Middle frontal gyrus (tissue), 1 donor: Measurements from ENCODE around the gene SORCS2.

ENCODE experiments used
- DNase-seq: peaks from one replicate; pipeline ENCODE4 v3.0.0-alpha.2; 2015; ENCODE audit warnings: low spot score; ENCODE audit errors: extremely low spot score

Gene SORCS2

GRCh38 chr4:7465017-7465416, 272.7 kb downstream of the SORCS2 start:
- no peak for DNase-seq

- no peak for DNase-seq
Observed at GRCh38 chr4:7466215-7466614, 273.9 kb downstream of the SORCS2 start.

GRCh38 chr4:7466904-7467303, 274.6 kb downstream of the SORCS2 start:
- peak; percentile 20 for DNase-seq

- DNase-seq = no peak
Observed at GRCh38 chr4:7467471-7467870, 275.1 kb downstream of the SORCS2 start.

- DNase-seq = no peak
Observed at GRCh38 chr4:7469023-7469422, 276.7 kb downstream of the SORCS2 start.

GRCh38 chr4:7470111-7470510, 277.8 kb downstream of the SORCS2 start:
- no peak for DNase-seq

- DNase-seq = no peak
Observed at GRCh38 chr4:7470522-7471128, 278.3 kb downstream of the SORCS2 start.

- no peak for DNase-seq
Observed at GRCh38 chr4:7472442-7473013, 280.2 kb downstream of the SORCS2 start.

GRCh38 chr4:7473081-7473480, 280.7 kb downstream of the SORCS2 start:
- DNase-seq = no peak

GRCh38 chr4:7474320-7474719, 282.0 kb downstream of the SORCS2 start:
- no peak for DNase-seq

- no peak for DNase-seq
Observed at GRCh38 chr4:7475207-7475606, 282.9 kb downstream of the SORCS2 start.

- no peak for DNase-seq
Observed at GRCh38 chr4:7476820-7477219, 284.5 kb downstream of the SORCS2 start.

- no peak for DNase-seq
Observed at GRCh38 chr4:7477695-7478094, 285.4 kb downstream of the SORCS2 start.

- DNase-seq = no peak
Observed at GRCh38 chr4:7478665-7479064, 286.3 kb downstream of the SORCS2 start.

GRCh38 chr4:7480423-7480822, 288.1 kb downstream of the SORCS2 start:
- no peak for DNase-seq

GRCh38 chr4:7481227-7481626, 288.9 kb downstream of the SORCS2 start:
- DNase-seq = no peak

GRCh38 chr4:7485096-7485495, 292.8 kb downstream of the SORCS2 start:
- no peak for DNase-seq

- DNase-seq = no peak
Observed at GRCh38 chr4:7486101-7486500, 293.8 kb downstream of the SORCS2 start.

GRCh38 chr4:7487502-7487901, 295.2 kb downstream of the SORCS2 start:
- no peak for DNase-seq

- no peak for DNase-seq
Observed at GRCh38 chr4:7487998-7488671, 295.8 kb downstream of the SORCS2 start.

- DNase-seq = no peak
Observed at GRCh38 chr4:7491915-7492314, 299.6 kb downstream of the SORCS2 start.

- no peak for DNase-seq
Observed at GRCh38 chr4:7498446-7499200, 306.3 kb downstream of the SORCS2 start.
